Ramos (cell line): Measurements from ENCODE around the gene TMEM63C.

Experiments
- in situ Hi-C: fragments of 300-500 bp; cut with MboI; formaldehyde crosslinking; loops from one replicate; pipeline ENCODE4 v1.14.3; 2022; ENCODE audit warnings: low sequenced_read_pairs; ENCODE audit not compliant: unreplicated experiment

The TMEM63C gene

GRCh38 chr14:77181603-77182437, at the start of gene TMEM63C:
Gene TMEM63C, plus strand, starts transcription at chr14:77181798. Its CDS starts 37,016 bp downstream, at chr14:77218814.
- in situ Hi-C loops, result no loop called here

GRCh38 chr14:77131871-77132486, 49.6 kb upstream of the TMEM63C start:
- in situ Hi-C loops, result no loop called here

- in situ Hi-C loops, result no loop called here
Observed at GRCh38 chr14:77133720-77134338, 47.8 kb upstream of the TMEM63C start.

- in situ Hi-C loops, result no loop called here
Observed at GRCh38 chr14:77139022-77139421, 42.6 kb upstream of the TMEM63C start.

- in situ Hi-C loops, result loop anchor here (10.0 kb wide), 1 partner anchor 175 kb away; no protein-coding TSS in a partner anchor
Observed at GRCh38 chr14:77139540-77140358, 41.8 kb upstream of the TMEM63C start.

GRCh38 chr14:77140359-77141213, 41.0 kb upstream of the TMEM63C start:
- in situ Hi-C loops, result loop anchor here (10.0 kb wide), 1 partner anchor 174 kb away; no protein-coding TSS in a partner anchor

- in situ Hi-C loops, result loop anchor here (10.0 kb wide), 1 partner anchor 173 kb away; no protein-coding TSS in a partner anchor
Observed at GRCh38 chr14:77141214-77142004, 40.2 kb upstream of the TMEM63C start, which contains the start of gene ZDHHC22. Gene ZDHHC22, minus strand, starts transcription at chr14:77141791. Its CDS starts 2,053 bp downstream, at chr14:77139738.

GRCh38 chr14:77142005-77142800, 39.4 kb upstream of the TMEM63C start:
- in situ Hi-C loops, result loop anchor here (10.0 kb wide), 1 partner anchor 173 kb away; no protein-coding TSS in a partner anchor

GRCh38 chr14:77143071-77143470, 38.5 kb upstream of the TMEM63C start:
- in situ Hi-C loops, result loop anchor here (10.0 kb wide), 1 partner anchor 172 kb away; no protein-coding TSS in a partner anchor

GRCh38 chr14:77144412-77145115, 37.0 kb upstream of the TMEM63C start:
- in situ Hi-C loops, result loop anchor here (10.0 kb wide), 1 partner anchor 170 kb away; no protein-coding TSS in a partner anchor

- in situ Hi-C loops, result loop anchor here (10.0 kb wide), 1 partner anchor 169 kb away; no protein-coding TSS in a partner anchor
Observed at GRCh38 chr14:77145975-77146740, 35.4 kb upstream of the TMEM63C start.

- in situ Hi-C loops, result loop anchor here (10.0 kb wide), 1 partner anchor 166 kb away; no protein-coding TSS in a partner anchor
Observed at GRCh38 chr14:77148510-77149231, 32.9 kb upstream of the TMEM63C start.

GRCh38 chr14:77151245-77151644, 30.4 kb upstream of the TMEM63C start:
- in situ Hi-C loops, result no loop called here

GRCh38 chr14:77151918-77152588, 29.5 kb upstream of the TMEM63C start:
- in situ Hi-C loops, result no loop called here

GRCh38 chr14:77153802-77154201, 27.8 kb upstream of the TMEM63C start:
- in situ Hi-C loops, result no loop called here
